Measurements from ENCODE around the gene NSFL1C.

GRCh38 chr20:1396702-1397101 is 69.9 kb downstream of the NSFL1C start:
- TF ChIP-seq EP300 (IDR thresholded peaks at IDR 0.05; ENCODE audit: borderline replicate concordance in 1 of 2, low read depth in 1 of 2, low read length in 1 of 2), result peak in 1 of 2 experiments; percentile 29; a peak in 1 of 4 replicates
- TF ChIP-seq CTCF (IDR thresholded peaks at IDR 0.05), result no peak
- no peak for TF ChIP-seq POLR2AphosphoS5 (IDR thresholded peaks at IDR 0.05; ENCODE audit: low read depth, low read length)
- TF ChIP-seq USF1 (IDR thresholded peaks at IDR 0.05; ENCODE audit: borderline replicate concordance, low read depth), result no peak
- no peak for TF ChIP-seq MXI1 (IDR thresholded peaks at IDR 0.05; ENCODE audit: low read depth, low read length)
- TF ChIP-seq FOXJ3 (CRISPR knock-in tag; IDR thresholded peaks at IDR 0.05), result no peak
- no peak for TF ChIP-seq GABPA (IDR thresholded peaks at IDR 0.05; ENCODE audit: low read depth)
- TF ChIP-seq, protein P1, sequence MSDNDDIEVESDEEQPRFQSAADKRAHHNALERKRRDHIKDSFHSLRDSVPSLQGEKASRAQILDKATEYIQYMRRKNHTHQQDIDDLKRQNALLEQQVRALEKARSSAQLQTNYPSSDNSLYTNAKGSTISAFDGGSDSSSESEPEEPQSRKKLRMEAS (IDR thresholded peaks at IDR 0.05; ENCODE audit: low read depth), result no peak
- no peak for TF ChIP-seq SIN3A (IDR thresholded peaks at IDR 0.05; ENCODE audit: borderline replicate concordance, low read depth, low read length)
- TF ChIP-seq RCOR1 (IDR thresholded peaks at IDR 0.05; ENCODE audit: low read length), result no peak
